GM18907 (cell line): ENCODE results near the gene ZHX3.
A peak's percentile ranks its signal among the peaks of the same experiment; 100 is the strongest.
"Not testable (repeated sequence)": the region's sequence is repeated elsewhere in the genome, so short reads cannot be mapped to it uniquely, and the experiment has no call there.

Source experiments
- ATAC-seq: cut with Tn5 transposase; IDR thresholded peaks from one replicate; pipeline ENCODE4 v1.9.1; 2021; ENCODE audit warnings: mild to moderate bottlenecking, moderate library complexity; ENCODE audit not compliant: unreplicated experiment

ZHX3 gene

GRCh38 chr20:41261260-41261659, 56.3 kb downstream of the ZHX3 start:
- ATAC-seq = no peak

- ATAC-seq = no peak
Observed at GRCh38 chr20:41260734-41261220, 56.8 kb downstream of the ZHX3 start.

GRCh38 chr20:41259309-41259708, 58.2 kb downstream of the ZHX3 start:
- ATAC-seq = no peak

GRCh38 chr20:41258474-41258873, 59.1 kb downstream of the ZHX3 start:
- ATAC-seq = no peak

- no peak for ATAC-seq
Observed at GRCh38 chr20:41256516-41256915, 61.0 kb downstream of the ZHX3 start.

- ATAC-seq = no peak
Observed at GRCh38 chr20:41255655-41256054, 61.9 kb downstream of the ZHX3 start.

- ATAC-seq = peak; percentile 59
Observed at GRCh38 chr20:41249411-41250281, 67.9 kb downstream of the ZHX3 start.

GRCh38 chr20:41248368-41249024, 69.0 kb downstream of the ZHX3 start:
- ATAC-seq = no peak

GRCh38 chr20:41247523-41248367, 69.8 kb downstream of the ZHX3 start:
- no peak for ATAC-seq

GRCh38 chr20:41245086-41245707, 72.3 kb downstream of the ZHX3 start:
- no peak for ATAC-seq

GRCh38 chr20:41242807-41243206, 74.7 kb downstream of the ZHX3 start:
- no peak for ATAC-seq

GRCh38 chr20:41242352-41242751, 75.2 kb downstream of the ZHX3 start:
- ATAC-seq = no peak

- not testable (repeated sequence) for ATAC-seq
Observed at GRCh38 chr20:41237233-41237632, 80.3 kb downstream of the ZHX3 start.

- ATAC-seq = not testable (repeated sequence)
Observed at GRCh38 chr20:41236818-41237217, 80.7 kb downstream of the ZHX3 start.

- no peak for ATAC-seq
Observed at GRCh38 chr20:41234546-41234945, 83.0 kb downstream of the ZHX3 start.

GRCh38 chr20:41234041-41234440, 83.5 kb downstream of the ZHX3 start:
- no peak for ATAC-seq

- no peak for ATAC-seq
Observed at GRCh38 chr20:41232973-41233926, 84.3 kb downstream of the ZHX3 start.

- ATAC-seq = no peak
Observed at GRCh38 chr20:41231136-41231535, 86.4 kb downstream of the ZHX3 start.

GRCh38 chr20:41230136-41230535, 87.4 kb downstream of the ZHX3 start:
- ATAC-seq = no peak

GRCh38 chr20:41229259-41229658, 88.3 kb downstream of the ZHX3 start:
- peak; percentile 12 for ATAC-seq
